GM12878 (cell line): ENCODE results near the gene OXTR. TPM values are rescaled to one million over a fixed set of nuclear protein-coding genes. Genes with fewer than 3 reads are reported as not detected.
A peak's percentile ranks its signal among the peaks of the same experiment; 100 is the strongest.

ENCODE experiments used
- BHLHE40 ChIP-seq, 2 experiments: fragments of 450-650 bp in 1 of 2; IDR thresholded peaks; 2 replicates each; pipeline ENCODE4 v1.6.1; 2011 to 2017; ENCODE audit warnings: low read depth in 2 of 2, borderline replicate concordance in 1 of 2, improper control_type of control experiment in 1 of 2, low read length in 1 of 2, mild to moderate bottlenecking in 1 of 2
- CBFB ChIP-seq: IDR thresholded peaks from 2 replicates; pipeline ENCODE4 v1.6.1; 2016; ENCODE audit warnings: antibody characterized with exemption, low read depth
- HDAC6 ChIP-seq: fragments of 200-600 bp; sonication (generic); IDR thresholded peaks from one replicate; pipeline ENCODE4 v1.8.0; 2017; ENCODE audit warnings: antibody characterized with exemption; ENCODE audit not compliant: unreplicated experiment
- KAT2A ChIP-seq: conservative IDR thresholded peaks from 2 replicates; pipeline ENCODE4 v1.6.1; 2011; ENCODE audit warnings: low read depth, low read length; ENCODE audit not compliant: control insufficient read depth
- RAD21 ChIP-seq: IDR thresholded peaks from 2 replicates; pipeline ENCODE4 v1.6.1; 2011; ENCODE audit warnings: mild to moderate bottlenecking, low read depth, low read length, moderate library complexity; ENCODE audit not compliant: insufficient read depth
- RELA ChIP-seq: fragments of 450-650 bp; IDR thresholded peaks from 2 replicates; pipeline ENCODE4 v1.8.0; 2014; ENCODE audit warnings: borderline replicate concordance; ENCODE audit not compliant: partially characterized antibody
- SPI1 ChIP-seq: IDR thresholded peaks from 2 replicates; pipeline ENCODE4 v1.6.1; 2011; ENCODE audit warnings: low read depth, mild to moderate bottlenecking, low read length, moderate library complexity, borderline replicate concordance; ENCODE audit not compliant: insufficient read depth
- SREBF2 ChIP-seq: IDR thresholded peaks from 2 replicates; pipeline ENCODE4 v1.6.1; 2012; ENCODE audit warnings: mild to moderate bottlenecking, low read length
- USF2 ChIP-seq: IDR thresholded peaks from 2 replicates; pipeline ENCODE4 v1.6.1; 2011; ENCODE audit warnings: low read depth, low read length, improper control_type of control experiment, borderline replicate concordance
- ZBED1 ChIP-seq: IDR thresholded peaks from 2 replicates; pipeline ENCODE4 v1.6.1; 2016; ENCODE audit warnings: borderline replicate concordance
- polyA plus RNA-seq, 11 experiments: library from polyadenylated mRNA; depleted of rRNA in 4 of 11; unstranded in 6 of 11; stranded (reverse) in 5 of 11; fragments of >200 nt; fragmentation: Nextera tagmentation in 4 of 11; fragmentation: Illumina TruSeq in 1 of 11; extraction: Ambion mirVana in 4 of 11; extraction: Trizol in 1 of 11; gene quantifications; 1 replicate in 1 of 11; 2 replicates in 10 of 11; pipeline versions ENCODE4 v1.2.1 to v1.2.3, GENCODE V29; 2011 to 2016; ENCODE audit warnings: inconsistent platforms in 2 of 11, missing spikeins in 2 of 11, low read depth in 1 of 11
- total RNA-seq, 4 experiments: library from RNA; depleted of rRNA in 3 of 4; stranded (reverse); fragments of >200 nt in 3 of 4; fragmentation: Illumina TruSeq in 1 of 4; extraction: Trizol in 1 of 4; gene quantifications; 2 replicates each; pipeline versions ENCODE4 v1.2.1 to v1.2.3, GENCODE V29; 2013 to 2021
- TF ChIP-seq, protein P1 (sequence below): fragments of 450-650 bp; IDR thresholded peaks from 2 replicates; pipeline ENCODE4 v1.6.1; 2018; ENCODE audit warnings: borderline replicate concordance, mild to moderate bottlenecking; ENCODE audit not compliant: partially characterized antibody
- TF ChIP-seq, protein P2 (sequence below): IDR thresholded peaks from 2 replicates; pipeline ENCODE4 v1.6.1; 2012; ENCODE audit warnings: low read length, inconsistent platforms
- TF ChIP-seq, protein P3 (sequence below): fragments of 150-350 bp; IDR thresholded peaks from 2 replicates; pipeline ENCODE4 v1.6.1; 2016; ENCODE audit warnings: low read depth, low read length

OXTR gene
- total and polyA plus RNA-seq, 10 of the 15 experiments (the other 5 are each of a cell fraction or from before 2014, with no cell fraction given) = 0.43 to 5.9 (median 2.6) TPM

GRCh38 chr3:8769088-8769822 is at the start of gene OXTR (continued):
- no peak for TF ChIP-seq USF2
- no peak for TF ChIP-seq CBFB
- TF ChIP-seq, protein P1, sequence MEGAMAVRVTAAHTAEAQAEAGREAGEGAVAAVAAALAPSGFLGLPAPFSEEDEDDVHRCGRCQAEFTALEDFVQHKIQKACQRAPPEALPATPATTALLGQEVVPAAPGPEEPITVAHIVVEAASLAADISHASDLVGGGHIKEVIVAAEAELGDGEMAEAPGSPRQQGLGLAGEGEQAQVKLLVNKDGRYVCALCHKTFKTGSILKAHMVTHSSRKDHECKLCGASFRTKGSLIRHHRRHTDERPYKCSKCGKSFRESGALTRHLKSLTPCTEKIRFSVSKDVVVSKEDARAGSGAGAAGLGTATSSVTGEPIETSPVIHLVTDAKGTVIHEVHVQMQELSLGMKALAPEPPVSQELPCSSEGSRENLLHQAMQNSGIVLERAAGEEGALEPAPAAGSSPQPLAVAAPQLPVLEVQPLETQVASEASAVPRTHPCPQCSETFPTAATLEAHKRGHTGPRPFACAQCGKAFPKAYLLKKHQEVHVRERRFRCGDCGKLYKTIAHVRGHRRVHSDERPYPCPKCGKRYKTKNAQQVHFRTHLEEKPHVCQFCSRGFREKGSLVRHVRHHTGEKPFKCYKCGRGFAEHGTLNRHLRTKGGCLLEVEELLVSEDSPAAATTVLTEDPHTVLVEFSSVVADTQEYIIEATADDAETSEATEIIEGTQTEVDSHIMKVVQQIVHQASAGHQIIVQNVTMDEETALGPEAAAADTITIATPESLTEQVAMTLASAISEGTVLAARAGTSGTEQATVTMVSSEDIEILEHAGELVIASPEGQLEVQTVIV = no peak
- TF ChIP-seq ZBED1 = no peak
- peak; percentile 66 for TF ChIP-seq HDAC6
- TF ChIP-seq, protein P2, sequence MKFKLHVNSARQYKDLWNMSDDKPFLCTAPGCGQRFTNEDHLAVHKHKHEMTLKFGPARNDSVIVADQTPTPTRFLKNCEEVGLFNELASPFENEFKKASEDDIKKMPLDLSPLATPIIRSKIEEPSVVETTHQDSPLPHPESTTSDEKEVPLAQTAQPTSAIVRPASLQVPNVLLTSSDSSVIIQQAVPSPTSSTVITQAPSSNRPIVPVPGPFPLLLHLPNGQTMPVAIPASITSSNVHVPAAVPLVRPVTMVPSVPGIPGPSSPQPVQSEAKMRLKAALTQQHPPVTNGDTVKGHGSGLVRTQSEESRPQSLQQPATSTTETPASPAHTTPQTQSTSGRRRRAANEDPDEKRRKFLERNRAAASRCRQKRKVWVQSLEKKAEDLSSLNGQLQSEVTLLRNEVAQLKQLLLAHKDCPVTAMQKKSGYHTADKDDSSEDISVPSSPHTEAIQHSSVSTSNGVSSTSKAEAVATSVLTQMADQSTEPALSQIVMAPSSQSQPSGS = no peak
- TF ChIP-seq RELA = peak; percentile 62
- no peak for TF ChIP-seq SPI1
- peak; percentile 70 for TF ChIP-seq RAD21
- TF ChIP-seq, protein P3, sequence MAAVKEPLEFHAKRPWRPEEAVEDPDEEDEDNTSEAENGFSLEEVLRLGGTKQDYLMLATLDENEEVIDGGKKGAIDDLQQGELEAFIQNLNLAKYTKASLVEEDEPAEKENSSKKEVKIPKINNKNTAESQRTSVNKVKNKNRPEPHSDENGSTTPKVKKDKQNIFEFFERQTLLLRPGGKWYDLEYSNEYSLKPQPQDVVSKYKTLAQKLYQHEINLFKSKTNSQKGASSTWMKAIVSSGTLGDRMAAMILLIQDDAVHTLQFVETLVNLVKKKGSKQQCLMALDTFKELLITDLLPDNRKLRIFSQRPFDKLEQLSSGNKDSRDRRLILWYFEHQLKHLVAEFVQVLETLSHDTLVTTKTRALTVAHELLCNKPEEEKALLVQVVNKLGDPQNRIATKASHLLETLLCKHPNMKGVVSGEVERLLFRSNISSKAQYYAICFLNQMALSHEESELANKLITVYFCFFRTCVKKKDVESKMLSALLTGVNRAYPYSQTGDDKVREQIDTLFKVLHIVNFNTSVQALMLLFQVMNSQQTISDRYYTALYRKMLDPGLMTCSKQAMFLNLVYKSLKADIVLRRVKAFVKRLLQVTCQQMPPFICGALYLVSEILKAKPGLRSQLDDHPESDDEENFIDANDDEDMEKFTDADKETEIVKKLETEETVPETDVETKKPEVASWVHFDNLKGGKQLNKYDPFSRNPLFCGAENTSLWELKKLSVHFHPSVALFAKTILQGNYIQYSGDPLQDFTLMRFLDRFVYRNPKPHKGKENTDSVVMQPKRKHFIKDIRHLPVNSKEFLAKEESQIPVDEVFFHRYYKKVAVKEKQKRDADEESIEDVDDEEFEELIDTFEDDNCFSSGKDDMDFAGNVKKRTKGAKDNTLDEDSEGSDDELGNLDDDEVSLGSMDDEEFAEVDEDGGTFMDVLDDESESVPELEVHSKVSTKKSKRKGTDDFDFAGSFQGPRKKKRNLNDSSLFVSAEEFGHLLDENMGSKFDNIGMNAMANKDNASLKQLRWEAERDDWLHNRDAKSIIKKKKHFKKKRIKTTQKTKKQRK = no peak
- peak; percentile 27 to 61; a peak in 2 of 4 replicates for TF ChIP-seq BHLHE40 (IDR thresholded peaks at IDR 0.05; ENCODE audit: borderline replicate concordance in 1 of 2, low read depth in 2 of 2, low read length in 1 of 2)
- TF ChIP-seq SREBF2 = no peak
- TF ChIP-seq KAT2A = no peak
